ENCODE data around the gene PYCARD.
"Not testable (repeated sequence)": the region's sequence is repeated elsewhere in the genome, so short reads cannot be mapped to it uniquely, and the experiment has no call there.

Gene PYCARD

GRCh38 chr16:31215287-31216162, 13.0 kb upstream of the PYCARD start:
- no peak for DNase-seq (ENCODE audit: low read depth, low spot score)

- DNase-seq (ENCODE audit: low read depth, low spot score), result no peak
These were observed 12.2 kb upstream of the PYCARD start for GRCh38 chr16:31214708-31215286.

DNA sequence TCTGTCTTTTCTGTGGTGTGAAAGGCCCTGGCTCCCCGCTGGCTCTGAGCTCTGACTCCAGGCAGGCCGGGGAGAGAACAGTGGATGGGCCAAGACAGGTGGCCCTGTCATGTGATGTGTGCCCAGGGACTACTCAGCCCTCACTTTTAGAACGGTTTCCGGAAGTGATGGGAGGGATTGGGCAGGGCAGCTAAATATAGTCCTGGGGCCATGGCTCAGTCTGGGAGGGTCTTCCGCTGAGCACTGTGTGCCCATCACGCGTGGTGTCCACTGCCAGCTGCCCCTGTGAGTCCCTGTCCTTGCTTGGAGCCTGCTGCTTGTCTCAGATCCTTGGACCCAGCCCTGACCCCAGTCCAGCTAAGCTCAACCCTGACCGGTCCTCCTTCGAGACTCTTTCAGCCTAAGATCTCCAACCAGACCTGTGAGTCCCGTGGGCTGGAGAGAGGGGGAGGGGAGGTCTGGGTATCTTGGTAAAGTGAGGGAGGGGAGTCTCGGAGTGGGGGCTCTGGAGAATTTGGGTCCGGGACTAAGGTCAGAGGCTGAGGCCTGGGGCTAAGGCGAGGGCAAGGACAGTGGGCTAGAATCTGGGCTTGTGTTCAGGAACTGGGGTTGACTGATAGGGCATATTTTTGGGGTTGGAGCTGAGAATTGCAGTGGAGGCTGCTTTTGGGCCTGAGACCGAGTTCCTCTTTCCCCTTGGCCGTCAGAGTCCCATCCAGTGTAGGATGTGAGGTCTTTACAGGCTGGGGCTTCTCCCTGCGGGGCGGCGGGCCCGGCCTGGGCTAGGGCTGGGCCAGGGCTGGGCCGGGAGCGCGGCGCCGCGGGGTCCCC, 11.5 kb upstream of the PYCARD start, which contains the start of gene TRIM72:
Gene TRIM72 (plus strand): TSS at position 243 of the 831 bp plus-strand sequence. CDS start 620 bp downstream, outside the sequence.
- no peak for DNase-seq (ENCODE audit: low read depth, low spot score)

- no peak for DNase-seq (ENCODE audit: low read depth, low spot score)
These were observed 10.8 kb upstream of the PYCARD start for GRCh38 chr16:31213342-31213741.

GRCh38 chr16:31206776-31207175, 4.2 kb upstream of the PYCARD start:
- DNase-seq (ENCODE audit: low read depth, low spot score), result no peak

DNA sequence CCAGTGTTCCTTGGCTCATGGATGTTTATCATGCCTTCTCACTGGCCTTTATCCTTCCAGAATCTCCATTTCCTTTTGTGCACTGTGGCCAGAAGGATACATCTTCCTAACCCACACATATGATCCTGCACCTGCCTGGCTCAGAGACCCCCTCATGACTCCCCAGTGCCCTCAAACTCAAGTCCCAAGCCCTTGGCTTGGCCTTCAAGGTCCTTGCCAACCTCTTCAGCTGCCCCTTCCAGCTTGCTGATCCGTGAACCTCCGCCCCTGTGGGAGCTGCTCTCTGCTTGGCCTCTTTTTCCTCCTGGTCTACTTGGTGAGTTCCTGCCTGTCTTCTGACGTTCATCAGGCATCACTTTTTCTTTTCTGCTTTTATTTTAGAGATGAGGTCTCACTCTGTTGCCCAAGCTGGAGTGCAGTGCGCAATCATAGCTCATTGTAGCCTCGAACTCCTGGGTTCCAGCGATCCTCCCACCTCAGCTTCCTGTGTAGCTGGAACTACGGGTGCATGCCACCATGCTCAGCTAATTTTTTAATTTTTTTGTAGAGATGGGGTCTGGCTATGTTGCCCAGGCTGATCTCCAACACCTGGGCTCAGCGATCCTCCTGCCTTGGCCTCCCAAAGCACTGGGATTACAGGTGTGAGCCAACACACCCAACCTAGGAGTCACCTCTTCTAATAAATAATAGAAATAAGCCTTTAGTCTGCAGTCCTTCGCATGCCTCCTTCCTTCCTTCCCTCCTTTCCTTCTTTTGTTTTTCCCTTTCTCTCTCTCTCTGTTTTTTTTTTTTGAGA, 2.5 kb upstream of the PYCARD start:
- DNase-seq (ENCODE audit: low read depth, low spot score), result no peak

DNA sequence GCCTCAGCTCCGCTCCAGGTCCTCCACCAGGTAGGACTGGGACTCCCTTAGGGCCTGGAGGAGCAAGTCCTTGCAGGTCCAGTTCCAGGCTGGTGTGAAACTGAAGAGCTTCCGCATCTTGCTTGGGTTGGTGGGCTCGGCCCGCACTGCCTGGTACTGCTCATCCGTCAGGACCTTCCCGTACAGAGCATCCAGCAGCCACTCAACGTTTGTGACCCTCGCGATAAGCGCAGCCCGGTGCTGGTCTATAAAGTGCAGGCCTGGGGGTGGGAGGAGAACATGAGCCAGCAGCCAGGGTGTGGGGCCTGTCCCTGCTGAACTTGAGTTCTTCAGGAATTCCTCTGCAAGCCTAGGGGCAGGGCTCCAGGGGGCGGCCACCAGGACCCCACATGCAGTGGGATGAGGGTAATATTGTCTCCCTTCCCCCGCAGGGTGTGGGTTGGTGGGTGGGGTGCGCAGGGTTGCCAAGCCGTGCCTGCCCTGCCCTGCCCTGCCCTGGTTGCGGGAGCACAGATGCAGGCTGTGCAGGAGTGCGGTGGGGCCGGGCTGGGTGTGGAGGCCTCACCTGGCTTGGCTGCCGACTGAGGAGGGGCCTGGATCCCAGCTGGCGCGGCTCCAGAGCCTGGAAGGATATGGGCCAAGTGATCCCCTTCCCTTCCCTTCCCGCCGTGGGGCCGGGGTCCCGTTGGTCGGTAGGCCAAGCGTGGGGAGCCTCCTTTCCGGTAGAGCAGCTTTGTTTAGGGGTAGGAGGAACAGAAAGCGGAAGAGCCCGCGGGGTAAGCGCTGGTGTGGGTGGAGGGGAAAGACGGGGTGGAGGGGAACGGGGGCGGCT, 762 bp downstream of the PYCARD start:
- no peak for DNase-seq (ENCODE audit: low read depth, low spot score)

DNA sequence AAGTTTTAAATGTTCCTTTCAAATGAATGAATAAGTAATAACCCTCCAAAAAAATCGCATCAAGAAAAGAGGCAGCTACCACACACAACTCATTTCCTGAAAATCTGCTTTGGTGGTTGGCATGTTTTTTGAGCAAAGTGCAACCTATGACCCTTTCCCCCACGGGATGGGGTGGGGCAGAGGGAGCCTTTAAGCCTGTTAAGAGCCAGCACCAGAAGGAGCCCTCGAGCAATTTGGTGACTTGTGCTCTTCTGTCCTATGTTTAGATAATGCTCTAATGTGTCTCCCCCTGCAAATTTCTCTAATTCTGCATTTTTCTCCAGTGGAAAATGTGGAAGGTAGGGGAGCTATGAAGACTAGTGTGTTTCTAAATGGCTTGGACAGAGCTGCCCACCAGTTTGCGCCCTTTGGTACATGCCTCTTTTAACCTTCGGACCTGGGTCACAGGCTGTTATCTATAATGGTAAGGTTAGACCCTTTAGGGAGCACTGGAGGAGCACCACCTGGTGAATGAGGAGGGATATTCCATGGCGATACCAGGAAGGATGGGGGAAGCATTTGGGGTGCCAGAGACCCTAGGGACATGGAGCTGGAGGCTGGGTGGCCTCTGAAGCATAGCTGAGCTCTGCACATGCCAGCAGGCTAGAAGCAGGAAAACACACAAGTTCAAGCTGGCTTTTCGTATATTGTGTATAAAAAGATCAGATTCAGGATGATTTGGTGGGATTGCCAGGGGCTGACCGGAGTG, 1.6 kb downstream of the PYCARD start:
- DNase-seq (ENCODE audit: low read depth, low spot score), result no peak

DNA sequence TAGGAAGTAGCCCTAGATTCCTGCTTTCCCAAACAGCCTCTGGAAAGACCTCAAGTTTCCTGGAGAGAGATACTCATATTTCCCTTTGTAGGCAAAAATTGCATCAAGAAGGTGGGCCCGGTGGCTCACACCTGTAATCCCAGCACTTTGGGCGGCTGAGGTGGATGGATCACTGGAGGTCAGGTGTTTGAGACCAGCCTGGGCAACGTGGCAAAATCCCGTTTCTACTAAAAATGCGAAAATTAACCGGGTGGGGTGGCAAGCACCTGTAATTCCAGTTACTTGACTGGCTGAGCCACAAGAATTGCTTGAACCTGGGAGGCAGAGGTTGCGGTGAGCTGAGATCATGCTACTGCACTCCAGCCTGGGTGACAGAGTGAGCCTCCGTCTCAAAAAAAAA, 2.4 kb downstream of the PYCARD start:
- DNase-seq (ENCODE audit: low read depth, low spot score), result not testable (repeated sequence)

GRCh38 chr16:31199430-31200041, 3.0 kb downstream of the PYCARD start:
- DNase-seq (ENCODE audit: low read depth, low spot score), result no peak

DNA sequence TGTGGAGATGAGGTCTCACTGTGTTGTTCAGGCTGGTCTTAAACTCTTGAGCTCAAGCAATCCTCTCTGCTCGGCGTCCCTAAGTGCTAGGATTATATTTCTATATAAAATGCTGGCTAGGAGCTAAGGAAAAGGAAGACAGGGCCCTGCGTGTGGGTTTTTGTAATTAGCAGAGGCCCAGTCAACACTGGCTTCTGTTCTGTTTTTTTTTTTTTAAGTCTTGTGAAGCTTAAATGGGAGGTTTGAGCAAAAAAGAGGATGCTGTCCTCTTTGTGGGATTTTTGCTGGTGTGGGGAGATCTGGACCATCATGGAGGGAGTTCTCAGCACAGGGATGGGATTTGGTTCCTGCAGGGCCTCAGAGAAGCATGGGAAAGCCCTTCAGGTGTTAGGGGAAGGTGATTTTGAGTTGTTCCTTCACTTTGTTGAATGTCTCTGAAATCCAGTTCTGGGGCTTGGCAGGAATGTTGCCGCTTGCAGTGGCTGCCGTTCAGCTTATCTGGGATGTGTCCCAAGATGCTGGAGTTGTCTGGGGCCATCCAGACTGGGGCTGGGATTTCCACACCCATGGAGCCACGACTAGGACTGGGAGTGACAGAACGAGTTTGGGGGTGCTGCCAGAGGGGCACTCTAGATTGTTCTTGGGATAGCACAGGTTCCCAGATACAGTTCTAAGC, 4.2 kb downstream of the PYCARD start:
- no peak for DNase-seq (ENCODE audit: low read depth, low spot score)

DNA sequence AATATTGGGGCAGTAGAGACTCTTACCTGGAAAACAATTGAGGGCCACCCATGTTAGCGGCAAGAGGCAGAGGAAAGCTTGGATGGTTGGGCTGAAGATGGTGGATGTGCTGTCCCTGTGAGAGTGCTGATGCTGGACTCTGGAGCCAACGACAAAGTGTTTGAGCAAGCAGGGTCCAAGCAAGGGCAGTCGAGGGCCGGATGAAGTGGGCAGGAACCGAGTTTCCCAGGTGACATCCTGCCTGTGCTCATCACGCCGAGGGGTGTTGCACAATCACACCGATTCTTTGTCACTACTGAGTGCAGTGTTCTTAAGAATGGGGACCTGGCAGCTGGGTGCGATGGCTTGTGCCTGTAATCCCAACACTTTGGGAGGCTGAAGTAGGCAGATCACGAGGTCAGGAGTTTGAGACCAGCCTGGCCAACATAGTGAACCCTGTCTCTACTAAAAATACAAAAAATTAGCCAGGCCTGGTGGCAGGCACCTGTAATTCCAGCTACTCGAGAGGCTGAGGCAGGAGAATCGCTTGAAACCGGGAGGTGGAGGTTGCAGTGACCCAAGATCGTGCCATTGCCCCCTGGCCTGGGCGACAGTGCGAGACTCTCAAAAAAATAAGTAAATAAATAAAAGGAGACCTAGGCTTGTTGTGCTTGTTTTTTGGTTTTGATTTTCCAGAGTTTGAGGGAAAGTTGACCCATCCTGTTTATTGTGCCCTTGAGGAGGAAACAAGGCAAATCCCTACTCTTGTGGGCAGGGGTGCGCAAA, 6.1 kb downstream of the PYCARD start:
- DNase-seq (ENCODE audit: low read depth, low spot score), result no peak

- DNase-seq (ENCODE audit: low read depth, low spot score), result not testable (repeated sequence)
These were observed 6.7 kb downstream of the PYCARD start for GRCh38 chr16:31195861-31196260.

DNA sequence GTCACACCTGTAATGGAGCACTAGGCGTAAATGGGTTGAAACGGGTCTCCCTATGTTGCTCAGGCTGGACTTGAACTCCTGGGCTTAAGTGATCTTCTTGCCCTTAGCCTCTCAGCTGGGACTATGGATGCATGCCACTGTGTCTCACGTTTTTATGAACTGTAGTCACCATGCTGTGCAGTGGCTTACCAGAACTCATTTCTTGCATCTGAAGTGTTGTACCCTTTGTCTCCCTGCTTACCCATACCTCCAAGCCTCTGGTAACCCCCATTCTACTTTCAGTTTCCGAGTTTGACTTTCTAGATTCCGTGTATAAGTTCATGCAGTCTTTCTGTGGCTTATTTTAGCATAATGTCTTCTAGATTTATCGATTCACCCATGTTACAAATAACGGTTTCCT, 7.7 kb downstream of the PYCARD start:
- no peak for DNase-seq (ENCODE audit: low read depth, low spot score)

DNA sequence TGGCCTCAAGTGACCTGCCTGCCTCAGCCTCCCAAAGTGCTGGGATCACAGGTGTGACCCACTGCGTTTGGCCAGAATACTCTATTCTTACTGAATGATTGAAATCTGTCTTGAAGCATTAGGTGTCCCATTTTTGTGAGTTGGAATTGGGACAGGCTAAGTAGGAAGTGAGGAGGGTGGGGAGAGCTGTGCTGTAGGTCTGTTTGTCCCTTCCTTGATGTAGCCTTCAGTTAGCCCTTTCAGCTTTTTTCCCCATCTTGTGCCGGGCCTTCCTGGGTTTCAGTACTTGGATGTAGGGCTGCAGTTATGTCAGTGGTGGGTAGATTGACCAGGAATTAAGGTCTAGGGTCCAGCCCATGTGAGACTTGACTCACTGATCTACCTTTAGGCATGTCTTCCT, 8.7 kb downstream of the PYCARD start:
- no peak for DNase-seq (ENCODE audit: low read depth, low spot score)

- DNase-seq (ENCODE audit: low read depth, low spot score), result no peak
These were observed 9.5 kb downstream of the PYCARD start for GRCh38 chr16:31192856-31193642.

Measured in brain pericyte (primary cell).